Natural killer cell (primary cell): ENCODE results near the gene FAM20B. TPM values are rescaled to one million over a fixed set of nuclear protein-coding genes. Genes with fewer than 3 reads are reported as not detected.

Experiments
- ATAC-seq, 3 donors: fragments of 150-1000 bp in 2 of 3; fragments of 200-7000 bp in 1 of 3; cut with Tn5 transposase; 1 replicate in 1 of 3; 2 replicates in 2 of 3; pipeline ENCODE4 v1.10.0; 2021; ENCODE audit warnings: mild to moderate bottlenecking in 2 of 3, moderate library complexity in 2 of 3
- DNase-seq, 2 donors: peaks; one replicate each; pipeline versions ENCODE4 v3.0.0 to v3.0.0-alpha.2; 2013 to 2021; ENCODE audit warnings: mixed read lengths in 1 of 2
- H3K27ac ChIP-seq: one replicate; pipeline ENCODE4 v1.5.1; 2013; ENCODE audit warnings: mild to moderate bottlenecking, low read length
- H3K27me3 ChIP-seq: one replicate; pipeline ENCODE4 v1.6.1; 2013; ENCODE audit warnings: low read length; ENCODE audit not compliant: control insufficient read depth, insufficient read depth
- H3K36me3 ChIP-seq: one replicate; pipeline ENCODE4 v1.6.1; 2013; ENCODE audit warnings: low read length; ENCODE audit not compliant: control insufficient read depth, insufficient read depth
- H3K4me1 ChIP-seq: one replicate; pipeline ENCODE4 v1.6.1; 2013; ENCODE audit warnings: low read length; ENCODE audit not compliant: control insufficient read depth, insufficient read depth
- H3K4me3 ChIP-seq: one replicate; pipeline ENCODE4 v1.5.1; 2013; ENCODE audit warnings: low read length
- H3K9me3 ChIP-seq: one replicate; pipeline ENCODE4 v1.6.1; 2013; ENCODE audit warnings: low read length; ENCODE audit not compliant: control insufficient read depth, insufficient read depth
- H3K27ac Mint-ChIP-seq, 2 donors: one replicate each; pipeline ENCODE4 v1.8.0; 2022; ENCODE audit warnings: mild to moderate bottlenecking in 2 of 2, mixed read lengths in 2 of 2, moderate library complexity in 1 of 2
- H3K27me3 Mint-ChIP-seq, 2 donors: one replicate each; pipeline ENCODE4 v1.8.0; 2022; ENCODE audit warnings: low read depth in 2 of 2, mixed read lengths in 2 of 2
- H3K36me3 Mint-ChIP-seq: one replicate; pipeline ENCODE4 v1.8.0; 2022; ENCODE audit warnings: mixed read lengths
- H3K4me1 Mint-ChIP-seq, 2 donors: one replicate each; pipeline ENCODE4 v1.8.0; 2022; ENCODE audit warnings: mixed read lengths in 2 of 2
- H3K4me3 Mint-ChIP-seq: one replicate; pipeline ENCODE4 v1.8.0; 2022; ENCODE audit warnings: mild to moderate bottlenecking, moderate library complexity, mixed read lengths
- H3K9me3 Mint-ChIP-seq, 2 donors: one replicate each; pipeline ENCODE4 v1.8.0; 2022; ENCODE audit warnings: mixed read lengths in 2 of 2
- CTCF ChIP-seq: fragments of 200-600 bp; IDR thresholded peaks from one replicate; pipeline ENCODE4 v1.8.0; 2022; ENCODE audit warnings: antibody characterized with exemption
- WGBS: methylation state at CpG from one replicate; pipeline ENCODE4 v1.1.7; 2013; ENCODE audit warnings: missing lambda C conversion rate; ENCODE audit not compliant: insufficient coverage; 5-methylcytosine and 5-hydroxymethylcytosine counted together
- intact Hi-C: fragments of 100-400 bp; cut with micrococcal nuclease; formaldehyde crosslinking; loops from one replicate; pipeline ENCODE4 v1.14.2; 2022
- total RNA-seq, 4 donors: library from RNA; stranded (reverse); fragments of 120-200 nt in 1 of 4; gene quantifications; one replicate each; pipeline versions ENCODE4 v1.2.3 to v1.2.4, GENCODE V29; 2013 to 2022

Gene FAM20B
- total RNA-seq, 3 donors from 2014 or later (not counting 1 experiment from before 2014, with no cell fraction given) = 27.6 to 35.2 (median 29.0) TPM

- WGBS = 97% methylated on average over 10 of the region's 14 CpGs
- Histone ChIP-seq H3K27me3 (no peaks in the 10 kb centered on the region), H3K9me3 (no peaks in the 10 kb centered on the region), H3K27ac (no peak overlapping the region), H3K4me3 (no peak overlapping the region), H3K36me3 (peaks cover 3% of the 10 kb centered on the region), H3K4me1 (no peaks in the 10 kb centered on the region)
- no peaks in the 10 kb centered on the region for H3K36me3 Mint-ChIP-seq
- no peaks in the 10 kb centered on the region for H3K27me3 Mint-ChIP-seq
- peak overlapping the region in 1 of 2 donors; percentile 27 for H3K27ac Mint-ChIP-seq
- no peaks in the 10 kb centered on the region for H3K9me3 Mint-ChIP-seq
- no peak for TF ChIP-seq CTCF
- intact Hi-C loops = no loop called here
- no peak overlapping the region for H3K4me3 Mint-ChIP-seq
- ATAC-seq (no peak), DNase-seq (no peak)
- H3K4me1 Mint-ChIP-seq = peaks cover 1 to 34% of the 10 kb centered on the region in 2 donors
Measured at GRCh38 chr1:179046808-179047635, 21.3 kb downstream of the FAM20B start.

DNA sequence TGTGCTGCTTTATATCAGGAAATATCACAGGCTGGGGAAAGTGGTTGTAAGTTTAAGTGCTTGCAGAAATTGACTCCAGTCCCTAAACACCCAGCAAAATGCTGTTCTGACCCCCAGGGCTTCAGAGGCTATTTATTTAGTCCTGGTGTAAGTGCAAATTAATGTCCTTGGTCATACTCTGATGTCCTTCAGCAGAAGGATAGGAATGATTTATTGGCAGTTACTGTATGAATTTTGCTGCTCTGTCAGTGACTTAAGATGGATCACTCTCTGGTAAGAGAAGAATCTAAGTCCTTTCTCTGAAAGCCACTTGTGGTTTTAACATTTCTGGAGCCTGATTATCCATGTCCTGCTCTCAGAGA is 21.9 kb downstream of the FAM20B start:
- H3K27me3 Mint-ChIP-seq = no peaks in the 10 kb centered on the region
- Histone ChIP-seq H3K36me3 (peaks cover 3% of the 10 kb centered on the region), H3K4me3 (no peak overlapping the region), H3K27me3 (no peaks in the 10 kb centered on the region), H3K9me3 (no peaks in the 10 kb centered on the region), H3K27ac (no peak overlapping the region), H3K4me1 (no peaks in the 10 kb centered on the region)
- peak overlapping the region in 1 of 2 donors; percentile 27 for H3K27ac Mint-ChIP-seq
- intact Hi-C loops = no loop called here
- no peaks in the 10 kb centered on the region for H3K9me3 Mint-ChIP-seq
- no peak for ATAC-seq
- no peaks in the 10 kb centered on the region for H3K36me3 Mint-ChIP-seq
- H3K4me1 Mint-ChIP-seq = peaks cover 0 to 30% of the 10 kb centered on the region in 2 donors
- no peak for TF ChIP-seq CTCF
- no peak overlapping the region for H3K4me3 Mint-ChIP-seq
- no peak for DNase-seq

DNA sequence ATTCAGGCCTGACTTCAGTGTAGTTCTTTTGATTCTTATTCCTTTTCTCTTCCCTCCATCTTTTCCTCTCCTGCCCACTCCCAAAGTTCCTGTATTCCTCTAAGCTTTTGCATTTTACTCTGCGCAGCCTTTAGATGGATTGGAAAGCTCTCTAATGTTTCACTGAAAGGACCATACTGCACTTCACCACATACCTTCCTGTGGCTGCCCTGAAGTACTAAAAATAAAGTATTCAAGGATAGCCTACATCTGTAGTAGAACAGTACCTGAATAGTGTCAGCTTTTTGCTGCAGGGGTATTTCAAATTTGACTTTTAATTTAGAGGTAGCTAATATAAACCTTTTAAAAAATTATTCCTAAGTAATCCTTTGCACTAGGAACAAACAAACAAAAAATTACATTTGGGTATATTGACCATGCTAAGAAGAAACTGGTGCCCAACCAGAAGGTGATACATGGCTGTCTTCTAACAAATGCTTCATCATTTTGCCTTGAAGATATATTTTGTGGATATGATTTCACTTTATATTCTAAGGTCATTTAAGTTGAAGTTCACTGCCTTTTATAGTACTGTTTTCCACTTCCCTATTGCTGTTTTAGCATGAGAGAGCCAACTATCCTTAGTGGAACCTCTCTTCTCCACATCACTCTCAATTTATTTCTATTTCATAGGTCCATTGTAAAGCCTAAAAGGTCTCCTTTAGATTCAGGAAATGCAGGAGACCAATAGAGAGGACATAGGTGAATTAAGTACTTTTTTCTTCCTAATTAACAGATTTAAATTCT is 22.8 kb downstream of the FAM20B start:
- no peak for DNase-seq
- ATAC-seq = no peak
- Histone ChIP-seq H3K9me3 (no peaks in the 10 kb centered on the region), H3K4me1 (no peaks in the 10 kb centered on the region), H3K36me3 (peaks cover 3% of the 10 kb centered on the region), H3K27ac (no peak overlapping the region), H3K27me3 (no peaks in the 10 kb centered on the region), H3K4me3 (no peak overlapping the region)
- no peaks in the 10 kb centered on the region for H3K36me3 Mint-ChIP-seq
- H3K4me1 Mint-ChIP-seq = peaks cover 0 to 21% of the 10 kb centered on the region in 2 donors
- H3K9me3 Mint-ChIP-seq = no peaks in the 10 kb centered on the region
- no peak overlapping the region for H3K27ac Mint-ChIP-seq
- intact Hi-C loops = no loop called here
- H3K27me3 Mint-ChIP-seq = no peaks in the 10 kb centered on the region
- no peak for TF ChIP-seq CTCF
- H3K4me3 Mint-ChIP-seq = no peak overlapping the region
- 67% methylated on average over 1 of the region's 1 CpG for WGBS
